AG09309 (cell line): ENCODE data around the gene ARFGEF2.
"Not testable (repeated sequence)": the region's sequence is repeated elsewhere in the genome, so short reads cannot be mapped to it uniquely, and the experiment has no call there.

Experiments used
- DNase-seq: peaks from one replicate; pipeline ENCODE4 v3.0.0-alpha.2; 2010; ENCODE audit warnings: low read depth
- H3K4me3 ChIP-seq: 2 replicates; pipeline ENCODE4 v1.5.1; 2011; ENCODE audit warnings: mild to moderate bottlenecking, low read depth, low read length, moderate library complexity; ENCODE audit not compliant: control insufficient read depth
- TF ChIP-seq, protein P1 (sequence below): IDR thresholded peaks from 2 replicates; pipeline ENCODE4 v1.5.1; 2011; ENCODE audit warnings: mild to moderate bottlenecking, low read depth, low read length, inconsistent platforms; ENCODE audit not compliant: insufficient read depth, control insufficient read depth; ENCODE audit errors: missing control alignments

The ARFGEF2 gene

DNA sequence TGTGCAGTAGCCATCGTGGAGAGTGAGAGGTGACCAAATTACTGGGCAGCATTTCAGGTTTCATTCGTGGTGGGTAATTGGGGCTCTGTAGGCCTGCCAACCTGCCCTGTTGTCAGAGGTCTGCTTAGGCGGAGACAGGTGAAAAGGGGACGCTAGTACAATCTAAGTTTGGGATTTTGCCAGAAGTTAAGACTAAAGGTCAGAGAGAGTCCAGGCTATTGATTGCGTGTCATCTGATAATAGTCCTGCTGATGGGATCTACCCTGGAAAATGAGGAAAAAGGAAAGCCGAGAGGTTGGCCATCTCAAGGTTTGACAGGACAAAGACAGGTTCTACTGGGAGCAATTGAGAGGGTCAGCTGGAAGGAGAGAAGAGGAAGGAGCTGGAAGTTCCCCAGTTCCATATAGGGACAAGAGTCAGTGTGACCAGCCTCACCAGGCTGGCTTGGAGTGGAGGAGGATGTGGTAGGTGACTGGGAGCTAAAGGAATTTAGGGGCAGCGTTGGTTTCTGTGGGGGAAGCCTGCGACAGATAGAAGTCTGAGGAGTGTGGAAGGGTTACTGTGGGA lies 10.9 kb downstream of the ARFGEF2 start:
- TF ChIP-seq, protein P1, sequence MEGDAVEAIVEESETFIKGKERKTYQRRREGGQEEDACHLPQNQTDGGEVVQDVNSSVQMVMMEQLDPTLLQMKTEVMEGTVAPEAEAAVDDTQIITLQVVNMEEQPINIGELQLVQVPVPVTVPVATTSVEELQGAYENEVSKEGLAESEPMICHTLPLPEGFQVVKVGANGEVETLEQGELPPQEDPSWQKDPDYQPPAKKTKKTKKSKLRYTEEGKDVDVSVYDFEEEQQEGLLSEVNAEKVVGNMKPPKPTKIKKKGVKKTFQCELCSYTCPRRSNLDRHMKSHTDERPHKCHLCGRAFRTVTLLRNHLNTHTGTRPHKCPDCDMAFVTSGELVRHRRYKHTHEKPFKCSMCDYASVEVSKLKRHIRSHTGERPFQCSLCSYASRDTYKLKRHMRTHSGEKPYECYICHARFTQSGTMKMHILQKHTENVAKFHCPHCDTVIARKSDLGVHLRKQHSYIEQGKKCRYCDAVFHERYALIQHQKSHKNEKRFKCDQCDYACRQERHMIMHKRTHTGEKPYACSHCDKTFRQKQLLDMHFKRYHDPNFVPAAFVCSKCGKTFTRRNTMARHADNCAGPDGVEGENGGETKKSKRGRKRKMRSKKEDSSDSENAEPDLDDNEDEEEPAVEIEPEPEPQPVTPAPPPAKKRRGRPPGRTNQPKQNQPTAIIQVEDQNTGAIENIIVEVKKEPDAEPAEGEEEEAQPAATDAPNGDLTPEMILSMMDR = no peak
- no peak for DNase-seq

DNA sequence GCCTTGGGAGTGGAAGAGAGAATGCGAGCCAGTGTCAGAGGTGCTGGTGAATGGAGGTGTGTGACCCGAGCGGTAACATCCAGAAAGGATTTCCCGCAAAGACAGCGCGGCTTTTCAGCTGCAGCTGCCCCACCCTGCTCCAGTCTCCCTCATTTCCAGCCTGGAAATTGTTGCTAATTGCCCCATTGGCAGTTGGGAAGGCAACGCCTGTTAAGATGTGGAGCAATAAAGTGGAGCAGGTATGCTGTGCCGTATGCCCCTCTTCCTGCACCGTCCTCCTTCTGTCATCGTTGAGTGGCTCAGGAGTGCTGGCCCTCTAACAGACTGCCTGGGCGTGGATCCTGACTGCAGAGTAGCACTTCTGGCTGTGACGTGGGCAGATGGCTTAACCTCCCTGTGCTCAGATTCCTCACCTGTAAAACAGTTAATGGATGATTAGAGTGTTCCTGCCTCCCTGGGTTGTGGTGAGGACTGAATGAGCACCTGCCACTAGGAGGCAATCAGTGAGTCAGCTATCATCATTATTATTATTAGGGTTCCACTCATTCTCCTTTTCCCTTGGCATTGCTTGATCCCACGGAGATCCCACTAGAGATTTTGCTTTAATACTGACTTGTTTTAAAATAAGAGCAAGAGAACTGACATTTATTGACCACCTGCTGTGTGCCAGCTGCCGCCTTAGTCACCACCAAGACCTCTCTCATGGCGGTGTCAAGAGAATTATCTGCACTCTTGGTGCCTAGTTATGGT lies 11.7 kb downstream of the ARFGEF2 start:
- no peak overlapping the region for H3K4me3 ChIP-seq
- DNase-seq = no peak
- TF ChIP-seq, protein P1 = no peak

More for the DNA sequence above, 10.9 kb downstream of the ARFGEF2 start:
- H3K4me3 ChIP-seq = no peak overlapping the region

DNA sequence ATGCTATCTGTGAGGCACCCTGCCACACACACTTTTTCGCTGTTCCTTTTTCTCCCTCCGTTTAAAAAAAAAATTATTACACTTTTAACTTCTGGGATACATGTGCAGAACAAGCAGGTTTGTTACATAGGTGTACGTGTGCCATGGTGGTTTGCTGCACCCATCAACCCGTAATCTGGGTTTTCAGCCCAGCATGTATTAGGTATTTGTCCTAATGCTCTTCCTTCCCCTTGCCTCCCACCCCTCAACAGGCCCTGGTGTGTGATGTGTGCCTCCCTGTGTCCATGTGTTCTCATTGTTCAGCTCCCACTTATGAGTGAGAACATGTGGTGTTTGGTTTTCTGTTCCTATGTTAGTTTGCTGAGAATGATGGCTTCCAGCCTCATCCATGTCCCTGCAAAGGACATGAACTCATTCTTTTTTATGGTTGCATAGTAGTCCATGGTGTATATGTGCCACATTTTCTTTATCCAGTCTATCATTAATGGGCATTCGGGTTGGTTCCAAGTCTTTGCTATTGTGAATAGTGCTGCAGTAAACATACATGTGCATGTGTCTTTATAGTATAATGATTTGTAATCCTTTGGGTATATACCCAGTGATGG lies 12.9 kb downstream of the ARFGEF2 start:
- not testable (repeated sequence) for H3K4me3 ChIP-seq, DNase-seq

DNA sequence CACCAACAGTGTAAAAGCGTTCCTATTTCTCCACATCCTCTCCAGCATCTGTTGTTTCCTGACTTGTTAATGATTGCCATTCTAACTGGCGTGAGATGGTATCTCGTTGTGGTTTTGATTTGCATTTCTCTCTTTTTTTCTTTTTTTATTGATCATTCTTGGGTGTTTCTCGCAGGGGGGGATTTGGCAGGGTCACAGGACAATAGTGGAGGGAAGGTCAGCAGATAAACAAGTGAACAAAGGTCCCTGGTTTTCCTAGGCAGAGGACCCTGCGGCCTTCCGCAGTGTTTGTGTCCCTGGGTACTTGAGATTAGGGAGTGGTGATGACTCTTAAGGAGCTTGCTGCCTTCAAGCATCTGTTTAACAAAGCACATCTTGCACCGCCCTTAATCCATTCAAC lies 13.5 kb downstream of the ARFGEF2 start:
- not testable (repeated sequence) for DNase-seq, H3K4me3 ChIP-seq

DNA sequence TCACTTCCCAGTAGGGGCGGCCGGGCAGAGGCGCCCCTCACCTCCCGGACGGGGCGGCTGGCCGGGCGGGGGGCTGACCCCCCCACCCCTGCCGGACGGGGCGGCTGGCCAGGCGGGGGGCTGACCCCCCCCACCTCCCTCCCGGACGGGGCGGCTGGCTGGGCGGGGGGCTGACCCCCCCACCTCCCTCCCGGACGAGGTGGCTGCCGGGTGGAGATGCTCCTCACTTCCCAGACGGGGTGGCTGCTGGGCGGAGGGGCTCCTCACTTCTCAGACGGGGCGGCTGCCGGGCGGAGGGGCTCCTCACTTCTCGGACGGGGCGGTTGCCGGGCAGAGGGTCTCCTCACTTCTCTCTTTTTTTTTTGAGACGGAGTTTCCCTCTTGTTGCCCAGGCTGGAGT lies 14.7 kb downstream of the ARFGEF2 start:
- H3K4me3 ChIP-seq, DNase-seq: not testable (repeated sequence)

DNA sequence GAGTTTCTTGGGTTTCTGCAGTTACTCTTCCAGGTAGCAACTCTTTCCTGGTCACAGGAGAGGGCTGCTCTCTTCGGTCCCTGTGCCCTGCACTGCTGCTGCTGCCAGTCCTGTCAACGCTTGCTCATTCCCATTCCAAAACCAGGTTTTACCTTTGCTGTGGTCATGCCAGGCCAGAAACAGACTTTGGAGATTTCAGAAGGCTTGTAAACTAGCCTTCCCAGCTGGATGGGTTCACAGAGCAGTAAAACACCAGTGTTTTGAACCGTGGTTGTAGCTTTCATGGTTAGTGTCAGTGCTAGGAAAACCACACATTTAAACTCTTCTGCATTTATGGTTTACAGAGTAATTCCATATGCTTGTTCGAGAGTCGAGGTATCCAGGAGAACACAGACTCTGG lies 16.2 kb downstream of the ARFGEF2 start:
- DNase-seq = no peak
- TF ChIP-seq, protein P1 = no peak
- H3K4me3 ChIP-seq = no peak overlapping the region

DNA sequence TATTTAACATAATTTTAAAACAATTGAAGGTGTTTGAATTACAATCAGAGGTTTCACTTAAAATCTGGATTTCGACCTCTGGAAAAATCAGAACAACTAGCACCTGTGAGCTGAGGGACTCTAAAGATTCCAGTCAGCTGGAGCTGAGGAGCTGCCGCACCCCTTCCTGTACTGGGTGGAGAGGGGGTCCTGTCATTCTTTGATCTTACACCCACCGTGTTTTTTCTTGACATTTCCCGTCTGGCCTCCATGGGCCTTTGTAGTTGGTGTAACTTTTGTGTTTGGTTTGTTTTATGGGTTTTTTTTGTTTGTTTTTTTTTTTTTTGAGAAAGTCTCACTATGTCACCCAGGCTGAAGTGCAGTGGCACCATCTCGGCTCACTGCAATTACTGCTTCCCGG lies 17.2 kb downstream of the ARFGEF2 start:
- no peak overlapping the region for H3K4me3 ChIP-seq
- no peak for DNase-seq
- TF ChIP-seq, protein P1 = no peak

- no peak for DNase-seq
- no peak overlapping the region for H3K4me3 ChIP-seq
- TF ChIP-seq, protein P1 = no peak
These were observed 18.7 kb downstream of the ARFGEF2 start for GRCh38 chr20:48940170-48940569.
